K562 (cell line): ENCODE data around the gene PAIP2. TPM values are rescaled to one million over a fixed set of nuclear protein-coding genes. Genes with fewer than 3 reads are reported as not detected.

Experiments used
- ATF7 ChIP-seq: fragments of 450-650 bp; IDR thresholded peaks from 2 replicates; pipeline ENCODE4 v1.7.1; 2014; ENCODE audit warnings: mild to moderate bottlenecking, moderate library complexity
- CBX2 ChIP-seq: fragments of 200-600 bp; sonication (generic); IDR thresholded peaks from one replicate; pipeline ENCODE4 v1.6.1; 2012; ENCODE audit warnings: mild to moderate bottlenecking, low read length, inconsistent platforms; ENCODE audit not compliant: insufficient read depth, poor library complexity, severe bottlenecking
- EP300 ChIP-seq: IDR thresholded peaks from 2 replicates; pipeline ENCODE4 v1.6.1; 2012; ENCODE audit warnings: low read length, improper control_type of control experiment
- KDM4B ChIP-seq, 2 experiments: fragments of 450-650 bp in 1 of 2; sonication (generic) in 1 of 2; IDR thresholded peaks; 2 replicates each; pipeline ENCODE4 v1.6.1; 2016 to 2017; ENCODE audit warnings: borderline replicate concordance in 2 of 2, antibody characterized with exemption in 1 of 2, low read depth in 1 of 2, mild to moderate bottlenecking in 1 of 2
- NR2C1 ChIP-seq, 2 experiments: fragments of 450-650 bp; IDR thresholded peaks; 2 replicates each; pipeline ENCODE4 v1.6.1; 2017; ENCODE audit warnings: mild to moderate bottlenecking in 2 of 2, antibody characterized with exemption in 1 of 2, inconsistent platforms in 1 of 2, missing compliant biosample characterization in 1 of 2, missing genetic modification characterization in 1 of 2
- POLR2B ChIP-seq: fragments of 450-650 bp; IDR thresholded peaks from 2 replicates; pipeline ENCODE4 v1.6.1; 2018; ENCODE audit warnings: low read depth; ENCODE audit not compliant: partially characterized antibody
- PRDM10 ChIP-seq: fragments of 450-650 bp; IDR thresholded peaks from 2 replicates; pipeline ENCODE4 v1.6.1; 2018; ENCODE audit not compliant: partially characterized antibody
- RBM39 ChIP-seq: fragments of 200-400 bp; formaldehyde crosslinking; optimal IDR thresholded peaks from 2 replicates; pipeline ENCODE3; 2018; ENCODE audit warnings: low read depth, low read length
- SIN3A ChIP-seq, 2 experiments: fragments of 150-350 bp in 1 of 2; IDR thresholded peaks; 2 replicates each; pipeline ENCODE4 v1.6.1; 2011 to 2016; ENCODE audit warnings: borderline replicate concordance in 2 of 2, low read depth in 2 of 2, low read length in 2 of 2, mild to moderate bottlenecking in 2 of 2, moderate library complexity in 2 of 2; ENCODE audit not compliant: control insufficient read depth in 1 of 2
- STAT5B ChIP-seq: fragments of 250-450 bp; sonication (Bioruptor Pico); IDR thresholded peaks from 2 replicates; pipeline ENCODE4 v1.8.0; 2021; ENCODE audit warnings: mild to moderate bottlenecking, inconsistent platforms
- U2AF1 ChIP-seq: fragments of 200-400 bp; formaldehyde crosslinking; optimal IDR thresholded peaks from 2 replicates; pipeline ENCODE3; 2017; ENCODE audit warnings: mild to moderate bottlenecking, low read depth, low read length, moderate library complexity
- ZNF384 ChIP-seq: IDR thresholded peaks from 2 replicates; pipeline ENCODE4 v1.6.1; 2012; ENCODE audit warnings: low read depth, low read length, improper control_type of control experiment
- ZNF431 ChIP-seq: sonication (generic); formaldehyde crosslinking; IDR thresholded peaks from 2 replicates; pipeline ENCODE4 v1.8.0; 2022; ENCODE audit warnings: mild to moderate bottlenecking, missing genetic modification reagents
- ZNF57 ChIP-seq: fragments of 450-650 bp; formaldehyde crosslinking; IDR thresholded peaks from 2 replicates; pipeline ENCODE4 v1.4.0; 2020; ENCODE audit warnings: mild to moderate bottlenecking, moderate library complexity
- polyA plus RNA-seq, 8 experiments: library from polyadenylated mRNA; depleted of rRNA in 4 of 8; stranded (reverse) in 5 of 8; unstranded in 3 of 8; fragments of >200 nt; fragmentation: Nextera tagmentation in 2 of 8; fragmentation: Illumina TruSeq in 1 of 8; extraction: Ambion mirVana in 2 of 8; extraction: Trizol in 1 of 8; gene quantifications; 2 replicates each; pipeline versions ENCODE4 v1.2.1 to v1.2.3, GENCODE V29; 2011 to 2014; ENCODE audit warnings: inconsistent platforms in 1 of 8, missing spikeins in 1 of 8
- total RNA-seq, 7 experiments: library from RNA; depleted of rRNA in 6 of 7; stranded (reverse); fragments of >200 nt in 6 of 7; fragmentation: Illumina TruSeq in 2 of 7; extraction: Trizol in 2 of 7; gene quantifications; 2 replicates each; pipeline versions ENCODE4 v1.2.1 to v1.2.3, GENCODE V29; 2011 to 2021; ENCODE audit warnings: low replicate concordance in 1 of 7
- TF ChIP-seq, protein P1 (sequence below): sonication (generic); formaldehyde crosslinking; IDR thresholded peaks from 2 replicates; pipeline ENCODE4 v1.5.0; 2020; ENCODE audit warnings: missing genetic modification reagents
- TF ChIP-seq, protein P2 (sequence below): fragments of 450-650 bp; IDR thresholded peaks from 2 replicates; pipeline ENCODE4 v1.7.1; 2018; ENCODE audit warnings: mild to moderate bottlenecking, low read depth; ENCODE audit not compliant: partially characterized antibody
- TF ChIP-seq, protein P3 (sequence below): fragments of 250-450 bp; sonication (Bioruptor Pico); IDR thresholded peaks from 2 replicates; pipeline ENCODE4 v1.8.0; 2021; ENCODE audit warnings: moderate library complexity, mild to moderate bottlenecking, inconsistent platforms

PAIP2 gene
- total and polyA plus RNA-seq, 9 of the 15 experiments (the other 6 are each of a cell fraction or from before 2014, with no cell fraction given) = 78.3 to 187 (median 128) TPM

DNA sequence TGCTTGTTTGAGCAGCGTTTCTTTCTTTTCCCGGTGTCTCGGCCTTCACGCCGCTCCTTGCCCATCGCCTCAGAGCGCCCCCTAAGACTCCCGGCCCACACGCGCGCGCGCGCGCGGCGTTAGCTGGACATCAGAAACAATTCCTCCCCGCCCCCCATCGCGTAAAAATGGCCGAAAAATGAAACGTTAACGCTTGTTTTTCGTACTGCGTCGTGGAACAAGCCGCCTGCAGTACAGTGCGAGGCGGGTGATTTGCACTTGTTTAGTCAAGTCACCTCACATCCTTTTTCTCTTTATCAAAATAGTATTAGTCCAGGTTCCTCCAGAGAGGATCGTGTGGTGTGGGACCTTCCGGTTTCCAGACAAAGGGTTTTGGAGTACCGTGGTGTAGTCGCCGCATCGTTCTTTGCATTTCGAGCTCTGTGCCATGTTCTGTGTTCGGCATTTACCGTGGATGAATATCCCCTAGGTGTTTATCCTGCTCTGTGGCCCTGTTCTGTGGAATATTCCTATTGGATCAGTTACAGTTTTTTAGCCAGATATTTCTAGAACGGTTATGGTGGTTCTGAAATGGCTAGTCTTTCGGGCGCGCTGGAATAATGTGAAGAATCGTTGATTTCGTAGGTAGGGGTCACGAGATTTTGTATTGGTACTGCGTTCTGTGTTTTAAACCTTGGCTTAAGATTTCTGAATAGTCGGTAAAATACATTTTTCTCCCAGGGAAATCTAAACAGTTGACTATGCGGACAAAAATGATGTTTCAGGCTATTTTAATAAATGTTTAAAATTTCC lies 47.1 kb upstream of the PAIP2 start (continued):
- TF ChIP-seq ZNF384 (no peak), CBX2 (no peak), ZNF431 (no peak), ZNF57 (no peak), PRDM10 (no peak), KDM4B (IDR thresholded peaks at IDR 0.05; ENCODE audit: borderline replicate concordance in 2 of 2, low read depth in 1 of 2) (no peak), STAT5B (CRISPR knock-in tag) (no peak), RBM39 (no peak), NR2C1 (IDR thresholded peaks at IDR 0.05) (no peak), NR2C1 (tag; IDR thresholded peaks at IDR 0.05) (no peak), EP300 (peak; percentile 48; the same call in 1 of the 2 replicates), ATF7 (peak; percentile 42; the same call in 1 of the 2 replicates), SIN3A (IDR thresholded peaks at IDR 0.05; ENCODE audit: borderline replicate concordance in 2 of 2, control insufficient read depth in 1 of 2, low read depth in 2 of 2, low read length in 2 of 2) (no peak), POLR2B (no peak), U2AF1 (peak; percentile 5)
- TF ChIP-seq, protein P1, sequence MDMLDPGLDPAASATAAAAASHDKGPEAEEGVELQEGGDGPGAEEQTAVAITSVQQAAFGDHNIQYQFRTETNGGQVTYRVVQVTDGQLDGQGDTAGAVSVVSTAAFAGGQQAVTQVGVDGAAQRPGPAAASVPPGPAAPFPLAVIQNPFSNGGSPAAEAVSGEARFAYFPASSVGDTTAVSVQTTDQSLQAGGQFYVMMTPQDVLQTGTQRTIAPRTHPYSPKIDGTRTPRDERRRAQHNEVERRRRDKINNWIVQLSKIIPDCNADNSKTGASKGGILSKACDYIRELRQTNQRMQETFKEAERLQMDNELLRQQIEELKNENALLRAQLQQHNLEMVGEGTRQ (CRISPR knock-in tag) = no peak
- TF ChIP-seq, protein P2, sequence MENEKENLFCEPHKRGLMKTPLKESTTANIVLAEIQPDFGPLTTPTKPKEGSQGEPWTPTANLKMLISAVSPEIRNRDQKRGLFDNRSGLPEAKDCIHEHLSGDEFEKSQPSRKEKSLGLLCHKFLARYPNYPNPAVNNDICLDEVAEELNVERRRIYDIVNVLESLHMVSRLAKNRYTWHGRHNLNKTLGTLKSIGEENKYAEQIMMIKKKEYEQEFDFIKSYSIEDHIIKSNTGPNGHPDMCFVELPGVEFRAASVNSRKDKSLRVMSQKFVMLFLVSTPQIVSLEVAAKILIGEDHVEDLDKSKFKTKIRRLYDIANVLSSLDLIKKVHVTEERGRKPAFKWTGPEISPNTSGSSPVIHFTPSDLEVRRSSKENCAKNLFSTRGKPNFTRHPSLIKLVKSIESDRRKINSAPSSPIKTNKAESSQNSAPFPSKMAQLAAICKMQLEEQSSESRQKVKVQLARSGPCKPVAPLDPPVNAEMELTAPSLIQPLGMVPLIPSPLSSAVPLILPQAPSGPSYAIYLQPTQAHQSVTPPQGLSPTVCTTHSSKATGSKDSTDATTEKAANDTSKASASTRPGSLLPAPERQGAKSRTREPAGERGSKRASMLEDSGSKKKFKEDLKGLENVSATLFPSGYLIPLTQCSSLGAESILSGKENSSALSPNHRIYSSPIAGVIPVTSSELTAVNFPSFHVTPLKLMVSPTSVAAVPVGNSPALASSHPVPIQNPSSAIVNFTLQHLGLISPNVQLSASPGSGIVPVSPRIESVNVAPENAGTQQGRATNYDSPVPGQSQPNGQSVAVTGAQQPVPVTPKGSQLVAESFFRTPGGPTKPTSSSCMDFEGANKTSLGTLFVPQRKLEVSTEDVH = peak; percentile 30
- TF ChIP-seq, protein P3, sequence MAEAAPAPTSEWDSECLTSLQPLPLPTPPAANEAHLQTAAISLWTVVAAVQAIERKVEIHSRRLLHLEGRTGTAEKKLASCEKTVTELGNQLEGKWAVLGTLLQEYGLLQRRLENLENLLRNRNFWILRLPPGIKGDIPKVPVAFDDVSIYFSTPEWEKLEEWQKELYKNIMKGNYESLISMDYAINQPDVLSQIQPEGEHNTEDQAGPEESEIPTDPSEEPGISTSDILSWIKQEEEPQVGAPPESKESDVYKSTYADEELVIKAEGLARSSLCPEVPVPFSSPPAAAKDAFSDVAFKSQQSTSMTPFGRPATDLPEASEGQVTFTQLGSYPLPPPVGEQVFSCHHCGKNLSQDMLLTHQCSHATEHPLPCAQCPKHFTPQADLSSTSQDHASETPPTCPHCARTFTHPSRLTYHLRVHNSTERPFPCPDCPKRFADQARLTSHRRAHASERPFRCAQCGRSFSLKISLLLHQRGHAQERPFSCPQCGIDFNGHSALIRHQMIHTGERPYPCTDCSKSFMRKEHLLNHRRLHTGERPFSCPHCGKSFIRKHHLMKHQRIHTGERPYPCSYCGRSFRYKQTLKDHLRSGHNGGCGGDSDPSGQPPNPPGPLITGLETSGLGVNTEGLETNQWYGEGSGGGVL (CRISPR knock-in tag) = no peak
